Measurements from ENCODE around the gene SDS.

DNA sequence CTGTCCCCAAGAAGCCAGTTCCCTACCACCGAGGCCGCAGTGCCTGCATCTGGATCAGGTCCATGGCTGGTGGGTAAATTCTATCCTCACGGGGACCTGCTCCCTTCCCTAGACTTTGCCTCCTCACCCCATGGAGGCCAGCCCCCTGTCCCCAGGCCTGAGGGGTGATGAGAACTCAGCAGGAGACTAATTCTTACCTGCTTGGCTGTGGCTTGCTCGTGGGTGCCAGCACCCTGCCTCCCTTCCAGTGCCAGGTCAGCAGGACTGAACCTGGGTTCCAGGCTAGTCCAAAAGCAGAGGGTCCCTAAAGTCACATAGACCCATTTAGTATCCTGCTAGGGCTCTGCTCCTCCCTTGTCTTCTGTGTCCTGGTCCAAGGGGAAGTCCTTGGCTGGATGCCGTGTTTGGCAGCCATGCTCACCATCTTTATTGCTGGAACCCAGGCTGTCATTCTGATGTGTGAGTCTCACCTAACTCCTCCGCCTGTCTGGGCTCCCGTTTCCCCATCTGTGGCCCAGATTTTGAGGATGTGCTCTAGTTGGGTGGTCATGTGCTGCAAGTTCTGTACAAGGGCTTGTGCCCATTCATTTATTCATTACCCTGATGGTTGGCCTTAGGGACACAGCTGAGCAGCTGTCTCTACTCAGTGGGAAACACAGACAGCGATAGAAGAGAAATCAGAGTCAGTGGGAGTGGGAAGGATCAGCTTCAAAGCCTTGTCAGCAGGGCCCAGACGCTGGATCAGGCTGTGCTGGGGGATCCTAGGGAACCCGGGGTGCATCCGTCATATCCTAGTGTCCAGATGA is 44.4 kb downstream of the SDS start:
- TF ChIP-seq, protein P1, sequence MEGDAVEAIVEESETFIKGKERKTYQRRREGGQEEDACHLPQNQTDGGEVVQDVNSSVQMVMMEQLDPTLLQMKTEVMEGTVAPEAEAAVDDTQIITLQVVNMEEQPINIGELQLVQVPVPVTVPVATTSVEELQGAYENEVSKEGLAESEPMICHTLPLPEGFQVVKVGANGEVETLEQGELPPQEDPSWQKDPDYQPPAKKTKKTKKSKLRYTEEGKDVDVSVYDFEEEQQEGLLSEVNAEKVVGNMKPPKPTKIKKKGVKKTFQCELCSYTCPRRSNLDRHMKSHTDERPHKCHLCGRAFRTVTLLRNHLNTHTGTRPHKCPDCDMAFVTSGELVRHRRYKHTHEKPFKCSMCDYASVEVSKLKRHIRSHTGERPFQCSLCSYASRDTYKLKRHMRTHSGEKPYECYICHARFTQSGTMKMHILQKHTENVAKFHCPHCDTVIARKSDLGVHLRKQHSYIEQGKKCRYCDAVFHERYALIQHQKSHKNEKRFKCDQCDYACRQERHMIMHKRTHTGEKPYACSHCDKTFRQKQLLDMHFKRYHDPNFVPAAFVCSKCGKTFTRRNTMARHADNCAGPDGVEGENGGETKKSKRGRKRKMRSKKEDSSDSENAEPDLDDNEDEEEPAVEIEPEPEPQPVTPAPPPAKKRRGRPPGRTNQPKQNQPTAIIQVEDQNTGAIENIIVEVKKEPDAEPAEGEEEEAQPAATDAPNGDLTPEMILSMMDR (conservative IDR thresholded peaks at IDR 0.05 in 1 of 2, IDR thresholded peaks at IDR 0.05 in 1 of 2; ENCODE audit: extremely low read depth in 1 of 2, insufficient read depth in 1 of 2, low read depth in 1 of 2, low read length in 2 of 2) = no peak
- TF ChIP-seq EZH2 (IDR thresholded peaks at IDR 0.05; ENCODE audit: borderline replicate concordance, low read length) = no peak
